HG02870 (cell line): ENCODE measurements around the gene LRRC8B.

Source experiments
- ATAC-seq: cut with Tn5 transposase; IDR thresholded peaks from one replicate; pipeline ENCODE4 v1.9.1; 2021; ENCODE audit warnings: mild to moderate bottlenecking, moderate library complexity; ENCODE audit not compliant: unreplicated experiment

The LRRC8B gene

GRCh38 chr1:89605692-89606091, 81.1 kb downstream of the LRRC8B start:
- ATAC-seq = no peak

- peak; percentile 66 for ATAC-seq
Observed at GRCh38 chr1:89606227-89606980, 81.8 kb downstream of the LRRC8B start.

GRCh38 chr1:89607156-89607555, 82.5 kb downstream of the LRRC8B start:
- no peak for ATAC-seq

- ATAC-seq = no peak
Observed at GRCh38 chr1:89607586-89608318, 83.1 kb downstream of the LRRC8B start.

- ATAC-seq = no peak
Observed at GRCh38 chr1:89608319-89608983, 83.8 kb downstream of the LRRC8B start.

GRCh38 chr1:89608984-89609725, 84.5 kb downstream of the LRRC8B start:
- no peak for ATAC-seq

GRCh38 chr1:89609781-89610456, 85.3 kb downstream of the LRRC8B start:
- no peak for ATAC-seq

- no peak for ATAC-seq
Observed at GRCh38 chr1:89610457-89611011, 85.9 kb downstream of the LRRC8B start.

- peak; percentile 98 for ATAC-seq
Observed at GRCh38 chr1:89611721-89612120, 87.1 kb downstream of the LRRC8B start.

- ATAC-seq = no peak
Observed at GRCh38 chr1:89613928-89614327, 89.3 kb downstream of the LRRC8B start.

GRCh38 chr1:89615676-89616598, 91.3 kb downstream of the LRRC8B start:
- ATAC-seq = no peak

- ATAC-seq = no peak
Observed at GRCh38 chr1:89616844-89617627, 92.4 kb downstream of the LRRC8B start.

GRCh38 chr1:89620664-89621063, 96.0 kb downstream of the LRRC8B start:
- ATAC-seq = no peak

- ATAC-seq = no peak
Observed at GRCh38 chr1:89622895-89623294, 98.3 kb downstream of the LRRC8B start.

GRCh38 chr1:89624314-89624713, 99.7 kb downstream of the LRRC8B start:
- ATAC-seq = no peak

- no peak for ATAC-seq
Observed at GRCh38 chr1:89624715-89625323, 100.2 kb downstream of the LRRC8B start.

GRCh38 chr1:89627596-89627962, 103.0 kb downstream of the LRRC8B start:
- no peak for ATAC-seq

GRCh38 chr1:89629146-89629545, 104.5 kb downstream of the LRRC8B start:
- no peak for ATAC-seq
